CD8-positive, alpha-beta memory T cell (primary cell): Measurements from ENCODE around the gene MED20. TPM values are rescaled to one million over a fixed set of nuclear protein-coding genes. Genes with fewer than 3 reads are reported as not detected.
A peak's percentile ranks its signal among the peaks of the same experiment; 100 is the strongest.

Source experiments
- CTCF ChIA-PET: fragments of 350-600 bp; sonication (Branson Sonifier 250); formaldehyde crosslinking; loops from one replicate; lab custom pipeline; 2021; ENCODE audit warnings: antibody characterized with exemption; lab: Charles Lee
- POLR2A ChIA-PET: fragments of 350-600 bp; sonication (Branson Sonifier 250); formaldehyde crosslinking; loops from one replicate; lab custom pipeline; 2021; ENCODE audit warnings: antibody characterized with exemption; lab: Charles Lee
- DNase-seq, 5 donors: peaks; one replicate each; pipeline versions ENCODE4 v3.0.0 to v3.0.0-alpha.2; 2020 to 2022; ENCODE audit warnings: mixed read lengths in 1 of 5
- H3K27ac ChIP-seq: one replicate; pipeline ENCODE4 v1.7.0; 2013; ENCODE audit warnings: low read depth, mild to moderate bottlenecking, low read length, moderate library complexity
- H3K27me3 ChIP-seq: 2 replicates; pipeline ENCODE4 v1.7.0; 2013; ENCODE audit warnings: low read length, mild to moderate bottlenecking; ENCODE audit not compliant: insufficient read depth, poor library complexity, severe bottlenecking
- H3K36me3 ChIP-seq: 2 replicates; pipeline ENCODE4 v1.7.0; 2013; ENCODE audit warnings: mild to moderate bottlenecking, low read length, moderate library complexity; ENCODE audit not compliant: insufficient read depth
- H3K4me1 ChIP-seq: 2 replicates; pipeline ENCODE4 v1.7.0; 2013; ENCODE audit warnings: mild to moderate bottlenecking, low read length, moderate library complexity; ENCODE audit not compliant: insufficient read depth
- H3K4me3 ChIP-seq: 2 replicates; pipeline ENCODE4 v1.7.0; 2013; ENCODE audit warnings: mild to moderate bottlenecking, low read length
- H3K9me3 ChIP-seq: 2 replicates; pipeline ENCODE4 v1.7.0; 2013; ENCODE audit warnings: mild to moderate bottlenecking, low read length
- H3K27ac Mint-ChIP-seq, 8 donors: one replicate each; pipeline ENCODE4 v1.8.0; 2020 to 2021; ENCODE audit warnings: mixed read lengths in 8 of 8, mild to moderate bottlenecking in 6 of 8, inconsistent platforms in 3 of 8, moderate library complexity in 3 of 8
- H3K27me3 Mint-ChIP-seq, 2 donors: one replicate each; pipeline ENCODE4 v1.8.0; 2020 to 2021; ENCODE audit warnings: mixed read lengths in 2 of 2, mild to moderate bottlenecking in 1 of 2, moderate library complexity in 1 of 2
- H3K36me3 Mint-ChIP-seq, 3 donors: one replicate each; pipeline ENCODE4 v1.8.0; 2020 to 2021; ENCODE audit warnings: mixed read lengths in 3 of 3, inconsistent platforms in 1 of 3, mild to moderate bottlenecking in 1 of 3
- H3K4me1 Mint-ChIP-seq, 3 donors: one replicate each; pipeline ENCODE4 v1.8.0; 2020 to 2021; ENCODE audit warnings: mixed read lengths in 3 of 3, inconsistent platforms in 1 of 3, mild to moderate bottlenecking in 1 of 3
- H3K4me3 Mint-ChIP-seq, 7 donors: one replicate each; pipeline ENCODE4 v1.8.0; 2020 to 2021; ENCODE audit warnings: mixed read lengths in 7 of 7, mild to moderate bottlenecking in 6 of 7, moderate library complexity in 4 of 7, inconsistent platforms in 2 of 7
- H3K9me3 Mint-ChIP-seq, 5 donors: one replicate each; pipeline ENCODE4 v1.8.0; 2020 to 2022; ENCODE audit warnings: mixed read lengths in 5 of 5, mild to moderate bottlenecking in 3 of 5, moderate library complexity in 2 of 5, inconsistent platforms in 1 of 5
- polyA plus RNA-seq: library from polyadenylated mRNA; unstranded; fragments of 300-500 nt; fragmentation: Illumina TruSeq; gene quantifications from one replicate; pipeline ENCODE4 v1.2.3, GENCODE V29; 2021
- total RNA-seq, 2 experiments: library from RNA; stranded (reverse); gene quantifications; one replicate each; pipeline ENCODE4 v1.2.3, GENCODE V29; 2021

The MED20 gene
- total and polyA plus RNA-seq, 3 experiments from 2014 or later, result 5.3 to 21.1 (median 18.1) TPM

- ChIA-PET POLR2A (no interaction called here), CTCF (interaction anchor here (0.8 to 1.5 kb wide), 2 partner anchors 33 to 81 kb away, joined by 3 to 4 read pairs; no protein-coding TSS in a partner anchor)
- Histone ChIP-seq H3K9me3 (no peaks in the 10 kb centered on the region), H3K36me3 (peaks cover 23% of the 10 kb centered on the region), H3K27ac (no peak overlapping the region), H3K4me3 (no peak overlapping the region), H3K27me3 (no peaks in the 10 kb centered on the region), H3K4me1 (peaks cover 82% of the 10 kb centered on the region)
- H3K36me3 Mint-ChIP-seq, result peaks cover 0 to 58% (median 12%) of the 10 kb centered on the region in 3 donors
- peak overlapping the region in 4 of 7 donors; percentile 9 to 33 (median 16) for H3K4me3 Mint-ChIP-seq
- H3K27me3 Mint-ChIP-seq, result peaks cover 0 to 2% of the 10 kb centered on the region in 2 donors
- H3K9me3 Mint-ChIP-seq, result no peaks in the 10 kb centered on the region
- DNase-seq, result no peak
- peaks cover 69 to 89% (median 79%) of the 10 kb centered on the region in 3 donors for H3K4me1 Mint-ChIP-seq
- peak overlapping the region in 7 of 8 donors; percentile 0 to 65 (median 34) for H3K27ac Mint-ChIP-seq
Observed at GRCh38 chr6:41964201-41964887, 43.4 kb upstream of the MED20 start.

- CTCF ChIA-PET, result interaction anchor here (0.8 to 1.5 kb wide), 2 partner anchors 34 to 81 kb away, joined by 3 to 4 read pairs; no protein-coding TSS in a partner anchor
- Histone ChIP-seq H3K27ac (no peak overlapping the region), H3K36me3 (peaks cover 22% of the 10 kb centered on the region), H3K27me3 (no peaks in the 10 kb centered on the region), H3K4me3 (no peak overlapping the region), H3K9me3 (no peaks in the 10 kb centered on the region), H3K4me1 (peaks cover 85% of the 10 kb centered on the region)
- no peak for DNase-seq
- peaks cover 72 to 90% (median 87%) of the 10 kb centered on the region in 3 donors for H3K4me1 Mint-ChIP-seq
- H3K36me3 Mint-ChIP-seq, result peaks cover 0 to 65% (median 14%) of the 10 kb centered on the region in 3 donors
- no peaks in the 10 kb centered on the region for H3K9me3 Mint-ChIP-seq
- H3K27ac Mint-ChIP-seq, result peak overlapping the region; percentile 2 to 86 (median 42)
- peak overlapping the region in 2 of 7 donors; percentile 2 for H3K4me3 Mint-ChIP-seq
- no peaks in the 10 kb centered on the region for H3K27me3 Mint-ChIP-seq
- POLR2A ChIA-PET, result no interaction called here
Observed at GRCh38 chr6:41963371-41963770, 42.4 kb upstream of the MED20 start.

GRCh38 chr6:41960028-41960427, 39.1 kb upstream of the MED20 start:
- Histone ChIP-seq H3K4me1 (peaks cover 63% of the 10 kb centered on the region), H3K9me3 (no peaks in the 10 kb centered on the region), H3K27me3 (no peaks in the 10 kb centered on the region), H3K27ac (no peak overlapping the region), H3K36me3 (peaks cover 12% of the 10 kb centered on the region), H3K4me3 (no peak overlapping the region)
- Mint-ChIP-seq H3K9me3 (no peaks in the 10 kb centered on the region), H3K4me3 (peak overlapping the region in 4 of 7 donors; percentile 1 to 61 (median 32)), H3K27ac (peak overlapping the region in 5 of 8 donors; percentile 7 to 72 (median 25)), H3K4me1 (peaks cover 62 to 82% (median 79%) of the 10 kb centered on the region in 3 donors), H3K27me3 (no peaks in the 10 kb centered on the region), H3K36me3 (peaks cover 0 to 59% (median 16%) of the 10 kb centered on the region in 3 donors)
- no peak for DNase-seq
- CTCF ChIA-PET, result interaction anchor here (1.2 kb wide), 1 partner anchor 8 kb away, joined by 3 read pairs; no protein-coding TSS in a partner anchor
- POLR2A ChIA-PET, result no interaction called here

- Histone ChIP-seq H3K27ac (no peak overlapping the region), H3K27me3 (no peaks in the 10 kb centered on the region), H3K36me3 (peaks cover 4% of the 10 kb centered on the region), H3K9me3 (no peaks in the 10 kb centered on the region), H3K4me3 (no peak overlapping the region), H3K4me1 (peaks cover 52% of the 10 kb centered on the region)
- peaks cover 0 to 55% (median 17%) of the 10 kb centered on the region in 3 donors for H3K36me3 Mint-ChIP-seq
- CTCF ChIA-PET, result no interaction called here
- H3K27ac Mint-ChIP-seq, result peak overlapping the region; percentile 15 to 77 (median 50)
- no peak for DNase-seq
- no peaks in the 10 kb centered on the region for H3K9me3 Mint-ChIP-seq
- peak overlapping the region in 3 of 7 donors; percentile 13 to 50 (median 24) for H3K4me3 Mint-ChIP-seq
- POLR2A ChIA-PET, result no interaction called here
- H3K4me1 Mint-ChIP-seq, result peaks cover 55 to 77% (median 75%) of the 10 kb centered on the region in 3 donors
- H3K27me3 Mint-ChIP-seq, result no peaks in the 10 kb centered on the region
Observed at GRCh38 chr6:41958022-41958856, 37.3 kb upstream of the MED20 start.

- no peaks in the 10 kb centered on the region for H3K27me3 ChIP-seq
- H3K9me3 ChIP-seq, result no peaks in the 10 kb centered on the region
- H3K4me1 ChIP-seq, result peaks cover 51% of the 10 kb centered on the region
- H3K27me3 Mint-ChIP-seq, result peaks cover 0 to 2% of the 10 kb centered on the region in 2 donors
- H3K27ac ChIP-seq, result no peak overlapping the region
- no peak for DNase-seq
- peak overlapping the region in 4 of 8 donors; percentile 30 to 92 (median 48) for H3K27ac Mint-ChIP-seq
- no peak overlapping the region for H3K4me3 ChIP-seq
- POLR2A ChIA-PET, result no interaction called here
- peaks cover 60 to 81% (median 79%) of the 10 kb centered on the region in 3 donors for H3K4me1 Mint-ChIP-seq
- CTCF ChIA-PET, result no interaction called here
- H3K9me3 Mint-ChIP-seq, result no peaks in the 10 kb centered on the region
- H3K4me3 Mint-ChIP-seq, result no peak overlapping the region
- H3K36me3 ChIP-seq, result peaks cover 8% of the 10 kb centered on the region
- H3K36me3 Mint-ChIP-seq, result peaks cover 0 to 58% (median 17%) of the 10 kb centered on the region in 3 donors
Observed at GRCh38 chr6:41957117-41957516, 36.2 kb upstream of the MED20 start.

GRCh38 chr6:41955412-41955811, 34.5 kb upstream of the MED20 start:
- Histone ChIP-seq H3K27ac (no peak overlapping the region), H3K4me1 (peaks cover 42% of the 10 kb centered on the region), H3K9me3 (no peaks in the 10 kb centered on the region), H3K27me3 (no peaks in the 10 kb centered on the region), H3K4me3 (no peak overlapping the region), H3K36me3 (peaks cover 11% of the 10 kb centered on the region)
- H3K9me3 Mint-ChIP-seq, result no peaks in the 10 kb centered on the region
- POLR2A ChIA-PET, result no interaction called here
- peak overlapping the region in 2 of 8 donors; percentile 26 to 64 for H3K27ac Mint-ChIP-seq
- CTCF ChIA-PET, result no interaction called here
- DNase-seq, result no peak
- H3K4me3 Mint-ChIP-seq, result no peak overlapping the region
- peaks cover 0 to 3% of the 10 kb centered on the region in 2 donors for H3K27me3 Mint-ChIP-seq
- H3K4me1 Mint-ChIP-seq, result peaks cover 52 to 73% (median 72%) of the 10 kb centered on the region in 3 donors
- H3K36me3 Mint-ChIP-seq, result peaks cover 0 to 55% (median 19%) of the 10 kb centered on the region in 3 donors

GRCh38 chr6:41954668-41955067, 33.7 kb upstream of the MED20 start:
- DNase-seq, result no peak
- Mint-ChIP-seq H3K4me1 (peaks cover 52 to 72% (median 71%) of the 10 kb centered on the region in 3 donors), H3K27me3 (peaks cover 0 to 3% of the 10 kb centered on the region in 2 donors), H3K36me3 (peaks cover 0 to 55% (median 18%) of the 10 kb centered on the region in 3 donors), H3K9me3 (no peaks in the 10 kb centered on the region), H3K27ac (peak overlapping the region in 6 of 8 donors; percentile 4 to 81 (median 48)), H3K4me3 (peak overlapping the region in 1 of 7 donors; percentile 17)
- peaks cover 15% of the 10 kb centered on the region for H3K36me3 ChIP-seq
- H3K27me3 ChIP-seq, result no peaks in the 10 kb centered on the region
- H3K4me3 ChIP-seq, result no peak overlapping the region
- H3K27ac ChIP-seq, result no peak overlapping the region
- CTCF ChIA-PET, result no interaction called here
- peaks cover 39% of the 10 kb centered on the region for H3K4me1 ChIP-seq
- POLR2A ChIA-PET, result no interaction called here
- no peaks in the 10 kb centered on the region for H3K9me3 ChIP-seq
